Activated CD8-positive, alpha-beta memory T cell treated with anti-CD3 and anti-CD28 coated beads, Interleukin-2, amount 50 U/mL, for 48 hours (primary cell): Measurements from ENCODE around the gene JARID2.

Source experiments
- DNase-seq: peaks from one replicate; pipeline ENCODE4 v3.0.0-alpha.2; 2020

JARID2 gene

DNA sequence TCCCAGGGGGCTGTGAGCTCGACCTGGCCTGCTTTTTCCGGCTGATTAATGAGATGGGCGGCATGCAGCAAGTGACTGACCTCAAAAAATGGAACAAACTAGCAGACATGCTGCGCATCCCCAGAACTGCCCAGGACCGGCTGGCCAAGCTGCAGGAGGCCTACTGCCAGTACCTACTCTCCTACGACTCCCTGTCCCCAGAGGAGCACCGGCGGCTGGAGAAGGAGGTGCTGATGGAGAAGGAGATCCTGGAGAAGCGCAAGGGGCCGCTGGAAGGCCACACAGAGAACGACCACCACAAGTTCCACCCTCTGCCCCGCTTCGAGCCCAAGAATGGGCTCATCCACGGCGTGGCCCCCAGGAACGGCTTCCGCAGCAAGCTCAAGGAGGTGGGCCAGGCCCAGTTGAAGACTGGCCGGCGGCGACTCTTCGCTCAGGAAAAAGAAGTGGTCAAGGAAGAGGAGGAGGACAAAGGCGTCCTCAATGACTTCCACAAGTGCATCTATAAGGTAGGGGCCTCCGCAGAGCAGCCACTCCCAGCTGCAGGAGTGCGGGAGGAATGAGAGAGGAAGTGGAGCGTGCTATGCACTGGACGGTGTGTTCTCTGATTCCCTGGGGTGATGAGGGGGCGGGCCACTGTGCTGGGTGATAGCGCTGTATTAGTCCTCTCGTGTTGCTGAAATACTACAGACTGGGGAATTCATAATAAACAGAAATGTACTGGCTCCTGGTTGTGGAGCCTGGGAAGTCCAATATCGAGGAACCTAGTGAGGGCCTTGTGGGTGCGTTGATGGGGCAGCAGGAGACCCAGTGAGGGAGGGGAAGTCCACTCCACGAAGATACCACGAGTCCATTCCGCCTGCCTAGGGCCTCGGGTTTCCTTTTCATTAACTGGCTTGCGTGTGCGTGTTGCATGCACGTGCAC is 255.3 kb downstream of the JARID2 start:
- no peak for DNase-seq

DNA sequence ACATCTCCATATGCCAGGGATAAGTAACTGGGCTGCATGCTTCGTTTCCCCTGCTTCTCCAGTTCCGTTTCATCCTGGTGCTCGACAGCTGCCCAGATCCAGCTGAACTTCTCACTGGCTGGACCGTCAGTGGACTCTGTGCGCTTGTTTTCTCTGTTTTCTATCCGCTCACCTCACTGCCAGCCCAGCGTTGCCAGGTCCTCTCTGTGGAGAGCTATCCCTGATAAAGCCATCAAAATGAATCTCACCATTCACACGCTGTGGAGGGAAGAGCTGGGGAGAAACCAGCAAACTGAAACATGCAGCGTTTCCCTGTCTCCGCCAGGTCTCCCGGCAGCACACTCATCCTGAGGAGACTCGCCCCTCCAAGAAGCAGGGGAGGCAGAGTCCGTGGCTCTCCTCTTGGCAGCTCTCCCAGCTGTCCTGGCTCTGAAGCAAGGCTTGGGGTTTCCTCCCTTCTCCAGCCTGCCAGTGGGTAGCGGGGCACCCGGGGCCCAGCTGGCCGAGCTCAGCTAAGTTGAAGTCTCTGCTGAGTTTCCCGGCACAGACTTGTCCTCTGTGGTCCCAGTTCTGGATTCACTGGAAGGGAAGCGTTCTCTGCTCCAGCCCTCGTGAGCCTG is 256.1 kb downstream of the JARID2 start:
- no peak for DNase-seq

DNA sequence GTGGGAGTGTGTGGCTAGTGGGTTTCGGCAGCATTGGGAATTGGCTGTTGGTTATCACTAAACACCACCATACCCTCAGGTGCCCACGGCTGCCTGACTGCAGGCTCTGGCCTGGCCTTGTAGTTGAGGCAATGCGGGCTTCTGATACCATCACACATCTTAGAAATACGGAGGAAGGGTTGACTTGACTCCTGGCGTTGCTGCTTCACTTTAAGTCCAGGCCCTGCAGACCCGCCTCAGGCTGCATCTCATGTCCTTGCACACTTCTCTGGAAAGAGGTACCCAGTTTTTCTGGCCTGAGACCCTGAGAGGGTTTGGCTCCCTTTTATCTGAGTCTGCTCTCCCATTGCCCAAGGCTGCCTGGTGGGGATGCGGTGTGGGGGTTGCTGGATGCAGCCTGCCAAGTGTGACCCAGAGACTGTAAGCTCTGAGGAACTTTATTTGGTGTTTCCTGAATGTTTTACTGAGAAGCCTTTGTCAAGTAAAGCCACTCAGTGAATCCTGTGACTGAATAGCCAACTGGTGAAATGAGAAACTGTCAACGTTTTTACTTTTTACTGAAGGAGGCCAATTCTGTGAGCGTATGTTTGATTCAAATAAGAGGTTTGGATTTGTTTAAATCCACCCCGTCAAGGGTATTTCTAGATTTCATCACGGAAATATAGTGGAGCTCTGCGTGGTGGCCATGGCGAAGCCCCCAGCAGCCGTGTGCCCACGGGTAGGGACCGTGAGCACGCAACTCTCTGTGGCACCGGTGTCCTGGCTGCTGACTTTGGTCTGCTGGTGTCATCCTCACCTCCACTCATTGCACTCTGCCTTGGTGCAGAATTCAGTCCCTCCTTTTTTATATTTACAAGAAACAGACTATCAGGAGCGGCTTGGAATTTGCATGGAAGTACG is 256.8 kb downstream of the JARID2 start:
- no peak for DNase-seq

DNA sequence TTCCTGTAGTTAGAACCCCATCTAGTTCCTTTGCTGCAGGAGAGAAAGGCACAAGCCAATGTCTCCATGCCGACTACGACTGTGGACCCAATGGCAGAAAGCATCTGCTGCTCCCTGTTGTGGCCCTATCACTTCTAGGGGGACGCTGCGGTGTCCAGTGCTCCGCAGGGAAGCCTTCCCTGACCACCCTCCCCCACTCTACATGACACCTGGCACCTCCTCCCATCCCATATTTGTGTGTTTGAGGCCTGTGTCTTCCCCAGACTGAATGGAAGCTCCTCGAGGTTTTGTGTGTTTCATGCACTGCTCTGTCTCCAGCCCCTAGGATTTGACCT is 257.4 kb downstream of the JARID2 start:
- no peak for DNase-seq

DNA sequence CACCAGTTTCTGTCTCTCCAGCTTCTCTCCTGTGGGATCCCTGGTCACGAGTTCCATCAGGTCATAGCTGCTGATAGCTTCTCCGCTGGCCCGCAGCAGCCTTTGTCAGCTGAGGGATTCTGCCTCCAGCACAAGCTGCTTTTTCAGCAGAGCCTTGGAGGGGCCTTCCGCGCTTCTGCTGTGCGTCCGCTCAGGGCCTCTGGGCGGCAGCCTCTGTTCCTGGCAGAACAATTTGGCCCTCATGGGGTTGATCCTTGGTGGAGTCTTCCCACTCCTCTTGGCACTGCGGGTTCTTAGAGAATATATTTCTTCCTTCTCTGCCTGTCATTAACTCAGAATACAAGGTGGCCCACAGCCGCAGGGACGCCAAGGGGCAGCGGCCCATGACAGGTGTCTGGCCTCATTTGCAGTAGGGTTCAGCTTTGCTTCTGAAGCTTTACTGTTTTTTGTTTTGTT is 258.2 kb downstream of the JARID2 start:
- no peak for DNase-seq

DNA sequence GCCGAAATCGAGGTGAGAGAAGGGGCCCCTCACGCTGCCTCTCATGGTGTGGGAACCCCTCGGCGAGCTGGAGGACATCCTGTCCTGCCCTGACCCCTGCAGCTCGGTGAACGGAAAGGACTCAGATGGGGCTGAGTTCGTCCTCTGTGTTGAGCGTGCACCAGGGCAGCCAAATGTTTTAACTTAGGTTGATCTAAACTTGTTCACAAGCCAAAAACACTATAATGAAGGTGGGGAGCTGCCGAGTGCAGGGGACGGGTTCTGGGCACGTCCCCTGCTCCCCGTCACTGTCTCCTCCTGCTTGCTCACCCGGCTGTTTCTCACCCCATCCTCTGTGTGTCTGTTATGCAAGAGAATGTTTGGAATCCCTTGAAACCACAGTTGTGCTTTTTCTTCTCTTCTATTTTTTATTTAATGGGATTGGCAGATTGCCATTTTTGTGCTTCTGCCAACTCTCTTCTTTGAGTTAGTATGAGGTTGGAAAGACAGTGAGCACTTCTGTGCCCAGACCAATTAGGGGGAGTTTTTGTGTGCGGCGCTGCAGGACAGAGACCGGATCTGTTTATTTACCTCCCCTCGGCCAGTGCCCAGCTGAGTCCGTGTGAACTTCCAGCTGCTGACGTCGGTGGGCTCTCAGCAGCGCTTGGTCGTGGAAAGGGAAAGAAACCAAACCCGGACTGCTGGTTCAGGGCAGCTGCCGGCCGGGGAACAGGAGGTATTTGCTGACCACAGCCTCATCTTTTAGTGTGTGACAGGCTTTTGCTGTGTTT is 258.9 kb downstream of the JARID2 start:
- no peak for DNase-seq

DNA sequence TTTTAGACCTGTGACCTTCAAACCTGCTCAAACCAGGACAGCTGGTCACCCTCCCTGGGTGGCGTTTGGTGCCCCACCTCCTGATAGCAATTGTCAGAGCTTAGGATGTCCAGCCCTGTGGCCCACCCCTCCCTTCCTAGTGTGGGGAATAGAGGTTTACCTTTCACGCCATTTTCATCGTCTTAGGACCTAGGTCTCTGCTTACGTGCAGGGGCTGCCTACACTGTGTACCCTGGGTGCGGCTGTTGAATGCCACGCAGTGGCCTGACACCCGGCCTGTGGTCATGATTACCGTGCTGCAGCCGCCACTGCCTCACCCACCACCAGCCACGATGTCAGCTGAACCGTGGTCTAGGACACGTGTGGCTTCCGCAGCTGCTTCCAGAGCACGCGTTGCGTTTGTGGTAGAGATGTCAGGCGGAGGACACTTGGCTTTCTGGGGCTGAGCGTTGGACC is 259.6 kb downstream of the JARID2 start:
- DNase-seq: no peak

DNA sequence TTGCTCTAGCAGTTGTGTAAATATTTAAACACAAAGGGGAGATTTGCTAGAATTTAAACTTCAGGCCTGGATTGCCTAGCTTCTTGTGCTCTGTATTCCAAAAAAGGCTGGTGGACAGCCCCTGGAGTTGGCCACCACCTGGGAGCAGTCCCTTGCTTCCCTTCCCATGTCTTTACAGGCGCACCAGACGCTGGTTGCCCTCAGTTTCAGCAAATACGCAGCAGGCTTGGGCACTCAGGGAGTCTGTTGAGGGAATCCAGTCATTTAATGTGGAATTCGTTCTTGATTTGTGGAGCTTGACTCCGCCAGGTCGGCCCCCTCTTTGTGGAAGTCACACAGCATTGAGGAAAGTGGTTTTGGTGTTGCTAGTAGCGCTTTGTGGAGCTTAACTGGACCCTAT is 260.2 kb downstream of the JARID2 start:
- no peak for DNase-seq

DNA sequence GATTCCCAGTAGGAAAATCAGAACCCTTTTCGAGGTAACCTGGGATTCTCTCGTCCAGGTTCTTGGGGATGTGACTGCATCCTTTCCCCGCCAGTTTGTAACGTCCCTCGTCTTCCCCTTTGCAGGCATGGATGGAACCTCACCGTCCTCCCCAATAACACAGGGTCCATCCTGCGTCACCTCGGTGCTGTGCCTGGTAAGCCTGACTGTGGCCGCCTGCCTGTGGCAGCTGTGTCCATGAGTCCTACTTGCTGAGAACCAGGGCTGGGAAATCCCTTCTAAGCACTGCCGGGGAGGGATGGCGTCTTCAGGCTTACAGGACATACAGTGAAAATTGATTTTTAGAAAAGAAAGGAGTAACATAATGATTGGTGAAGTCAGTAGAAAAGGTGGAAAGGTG is 261.4 kb downstream of the JARID2 start:
- no peak for DNase-seq

DNA sequence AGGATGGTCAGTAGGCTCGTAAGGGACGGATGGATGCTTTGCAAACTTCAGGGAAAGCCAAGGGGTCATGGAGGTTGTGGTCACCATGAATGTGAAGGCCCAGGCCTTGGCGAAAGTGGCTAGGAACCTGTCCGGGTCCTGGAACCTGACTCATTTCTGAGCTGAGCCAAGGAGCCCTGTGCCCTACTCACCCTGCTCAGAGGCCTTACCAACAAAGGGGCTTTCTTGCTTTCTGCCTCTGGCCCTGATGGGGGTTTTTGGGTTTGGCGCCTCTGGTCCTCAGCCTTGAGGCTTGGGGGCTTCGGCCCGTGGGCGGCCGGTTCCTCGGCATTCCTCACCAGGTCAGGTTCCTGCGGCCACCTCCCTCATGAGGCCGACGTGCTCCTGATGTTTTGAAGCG is 261.9 kb downstream of the JARID2 start:
- DNase-seq: no peak

DNA sequence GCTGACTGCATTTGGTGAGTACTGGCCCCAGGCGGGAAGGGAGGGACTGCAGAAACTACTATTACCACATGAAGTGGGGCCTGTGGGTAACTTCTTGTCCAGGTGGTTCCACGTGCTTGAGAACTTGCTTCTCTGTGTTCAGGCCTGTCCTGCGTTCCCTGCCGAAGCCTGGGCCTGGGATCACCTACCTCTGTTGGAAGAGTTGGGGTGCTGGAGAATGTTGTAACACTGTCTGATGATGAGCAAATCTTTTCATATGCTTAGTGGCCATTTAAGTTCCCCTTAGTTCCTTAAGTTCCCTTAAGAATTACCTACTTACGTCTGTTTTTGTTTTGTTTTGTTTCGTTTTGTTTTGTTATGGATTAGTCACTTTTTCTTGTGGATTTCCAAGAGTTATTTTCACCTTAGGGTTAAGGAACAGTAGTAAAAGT is 262.6 kb downstream of the JARID2 start:
- DNase-seq: no peak

DNA sequence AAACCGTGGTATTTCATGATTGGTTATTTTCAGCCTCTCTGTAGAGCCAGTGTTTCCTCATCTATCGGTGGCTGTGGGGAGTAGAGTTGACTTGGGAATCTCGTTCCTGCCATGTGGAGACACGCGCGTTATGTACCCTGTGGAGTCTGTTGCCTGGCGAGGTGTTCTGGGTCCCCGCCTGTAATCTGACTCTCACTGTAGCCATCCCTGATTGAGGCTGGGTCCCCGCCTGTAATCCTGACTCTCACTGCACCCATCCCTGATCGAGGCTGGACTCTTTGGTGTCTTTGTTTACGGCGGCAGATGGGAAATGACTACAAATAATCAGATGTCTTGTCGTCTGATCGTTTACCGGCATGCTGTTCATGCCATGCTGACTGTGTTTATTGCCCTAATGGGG is 263.1 kb downstream of the JARID2 start:
- no peak for DNase-seq

DNA sequence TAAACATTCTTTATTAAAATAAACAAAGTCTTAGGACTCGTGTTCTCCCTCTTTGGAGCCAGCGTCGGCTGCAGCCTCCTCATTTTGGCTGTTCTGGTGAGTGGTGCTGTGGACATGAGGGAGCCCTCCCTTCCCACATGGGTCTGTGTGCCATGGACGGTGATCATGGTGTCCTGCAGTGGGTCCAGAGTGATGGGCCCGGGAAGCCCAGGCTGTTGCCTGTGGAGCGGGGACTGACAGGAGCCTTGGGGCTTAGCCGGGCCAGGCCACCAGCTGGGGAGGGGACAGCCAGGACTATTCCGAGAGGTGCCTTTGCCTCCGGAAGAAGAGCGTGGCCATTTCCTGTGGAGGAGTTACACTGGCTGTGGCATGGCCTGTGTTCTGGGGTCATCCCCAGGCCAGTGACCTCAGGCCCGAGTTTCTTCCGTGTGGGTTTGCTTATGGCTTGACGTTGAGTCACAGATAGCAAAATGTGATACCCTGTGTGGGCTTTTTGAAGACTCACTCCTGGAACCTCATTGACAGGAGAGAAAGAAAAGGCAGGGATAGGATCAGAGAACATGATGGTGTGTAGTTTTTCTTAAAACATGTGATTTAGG is 263.6 kb downstream of the JARID2 start:
- no peak for DNase-seq

DNA sequence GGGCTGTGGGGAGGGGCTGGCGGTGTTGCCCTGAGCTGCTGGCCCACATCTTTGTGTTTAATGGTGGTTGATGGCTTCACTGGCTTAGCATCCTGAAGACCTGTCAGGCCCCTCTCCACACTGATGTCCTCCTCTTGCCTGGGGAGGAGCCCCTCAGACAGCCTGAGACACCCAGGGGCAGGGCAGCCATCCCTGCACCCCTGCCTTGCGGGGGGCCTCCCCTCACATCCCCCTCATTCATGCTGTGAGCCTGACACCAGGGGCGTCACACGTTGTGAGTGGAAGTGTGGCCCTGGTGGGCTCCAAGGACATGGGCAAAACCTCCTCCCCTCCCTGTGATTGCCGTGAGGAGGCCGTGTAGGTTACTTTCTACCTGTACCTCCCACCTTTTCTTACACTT is 264.3 kb downstream of the JARID2 start:
- no peak for DNase-seq

DNA sequence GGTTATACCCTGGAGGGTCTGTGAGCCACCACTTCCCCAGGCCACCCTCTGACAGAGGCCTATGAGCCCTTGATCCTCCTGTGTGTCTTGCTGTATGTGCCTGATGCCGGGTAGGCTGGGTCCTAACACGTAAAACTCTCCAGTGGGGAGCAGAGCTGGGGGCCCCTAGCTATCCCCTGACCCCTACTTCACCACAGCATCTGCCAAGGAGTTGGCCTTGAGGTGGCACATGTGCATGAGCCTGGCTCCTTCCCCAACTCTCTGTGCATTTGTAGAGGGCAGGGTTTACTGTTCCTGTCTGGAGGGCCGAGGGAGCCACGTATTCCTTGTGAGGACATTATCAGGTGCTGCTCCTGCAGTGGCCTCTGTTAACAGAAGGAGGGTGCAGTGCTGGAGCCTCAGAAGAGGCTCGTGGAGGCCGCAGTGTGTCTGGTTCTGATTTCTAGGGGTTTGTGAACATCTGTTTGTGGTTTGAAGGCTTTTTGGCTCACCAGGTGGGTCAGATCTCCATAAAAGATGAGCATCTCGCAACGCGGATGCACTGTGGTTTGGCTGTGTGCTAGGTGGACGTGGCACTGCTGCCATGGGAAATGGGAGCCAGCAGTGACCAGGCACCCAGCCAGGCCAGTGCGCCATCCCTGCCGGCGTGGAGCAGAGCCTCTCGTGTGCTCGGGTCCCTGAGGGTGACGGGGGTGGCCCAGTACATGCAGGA is 264.8 kb downstream of the JARID2 start:
- no peak for DNase-seq

DNA sequence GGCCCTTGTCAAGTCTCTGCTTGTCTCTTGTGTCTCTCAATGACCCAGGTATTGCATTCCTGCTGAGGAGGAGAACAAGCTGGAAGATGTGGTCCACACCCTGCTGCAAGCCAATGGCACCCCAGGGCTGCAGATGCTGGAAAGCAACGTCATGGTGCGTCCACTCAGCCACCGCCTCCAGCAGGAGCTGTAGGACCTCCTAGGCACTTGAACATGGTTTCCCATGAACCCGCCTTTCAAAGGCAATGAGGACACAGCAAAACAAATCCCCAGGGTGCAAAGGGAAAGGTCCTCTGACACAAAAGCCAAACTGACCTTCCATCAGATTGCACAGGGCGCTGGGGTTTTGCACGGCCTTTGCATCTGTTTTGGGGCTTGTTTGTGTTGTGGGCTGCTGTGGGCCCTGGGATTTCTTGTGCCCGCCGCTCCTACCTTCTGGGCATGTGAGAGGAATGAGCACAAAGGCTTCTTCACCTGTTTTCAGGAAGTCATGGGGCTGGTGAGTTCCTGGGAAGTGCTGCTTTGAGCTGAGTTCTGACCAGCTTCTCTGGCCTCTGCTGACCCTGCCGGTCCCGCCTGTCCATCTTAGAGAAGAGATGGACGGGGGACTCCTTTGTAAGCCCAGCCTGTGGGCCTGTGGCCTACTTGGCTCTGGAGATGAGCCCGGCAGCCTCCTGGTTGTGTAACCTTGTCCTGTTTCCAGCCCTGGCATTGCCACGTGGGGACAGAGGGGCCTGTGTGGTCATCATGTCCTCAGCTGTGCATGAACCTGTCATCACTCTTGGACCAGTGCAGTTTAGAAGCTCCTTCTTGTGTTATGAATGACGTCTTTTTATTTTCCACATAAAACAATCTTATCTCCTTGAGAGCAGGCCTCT is 265.6 kb downstream of the JARID2 start:
- no peak for DNase-seq

DNA sequence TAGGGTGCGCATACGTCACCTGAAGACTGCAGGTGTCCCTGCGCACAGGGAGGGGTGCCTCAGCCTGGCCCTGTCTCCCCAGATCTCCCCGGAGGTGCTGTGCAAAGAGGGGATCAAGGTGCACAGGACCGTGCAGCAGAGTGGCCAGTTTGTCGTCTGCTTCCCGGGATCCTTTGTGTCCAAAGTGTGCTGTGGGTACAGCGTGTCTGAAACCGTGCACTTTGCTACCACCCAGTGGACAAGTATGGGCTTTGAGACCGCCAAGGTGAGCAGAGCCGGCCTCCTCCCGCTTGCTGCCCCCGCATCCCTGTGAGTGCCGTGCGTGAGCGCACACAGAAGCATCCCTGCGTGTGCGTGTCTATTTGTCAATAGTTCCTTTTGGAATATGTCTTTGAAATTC is 266.3 kb downstream of the JARID2 start:
- DNase-seq: no peak

DNA sequence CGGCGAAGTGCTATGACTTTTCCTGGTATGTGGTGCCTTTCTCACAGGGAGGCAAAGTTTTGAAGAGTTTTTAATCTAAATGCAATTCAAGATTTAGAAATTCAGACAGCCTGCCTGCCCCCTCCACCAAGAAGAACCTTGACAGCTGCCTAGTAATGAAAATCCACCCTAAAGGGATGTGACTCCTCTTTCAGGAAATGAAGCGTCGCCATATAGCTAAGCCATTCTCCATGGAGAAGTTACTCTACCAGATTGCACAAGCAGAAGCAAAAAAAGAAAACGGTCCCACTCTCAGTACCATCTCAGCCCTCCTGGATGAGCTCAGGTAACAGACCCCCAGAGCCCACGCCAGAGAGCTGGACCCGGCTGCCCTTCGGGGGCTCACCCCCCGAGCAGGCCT is 266.9 kb downstream of the JARID2 start:
- DNase-seq: no peak

DNA sequence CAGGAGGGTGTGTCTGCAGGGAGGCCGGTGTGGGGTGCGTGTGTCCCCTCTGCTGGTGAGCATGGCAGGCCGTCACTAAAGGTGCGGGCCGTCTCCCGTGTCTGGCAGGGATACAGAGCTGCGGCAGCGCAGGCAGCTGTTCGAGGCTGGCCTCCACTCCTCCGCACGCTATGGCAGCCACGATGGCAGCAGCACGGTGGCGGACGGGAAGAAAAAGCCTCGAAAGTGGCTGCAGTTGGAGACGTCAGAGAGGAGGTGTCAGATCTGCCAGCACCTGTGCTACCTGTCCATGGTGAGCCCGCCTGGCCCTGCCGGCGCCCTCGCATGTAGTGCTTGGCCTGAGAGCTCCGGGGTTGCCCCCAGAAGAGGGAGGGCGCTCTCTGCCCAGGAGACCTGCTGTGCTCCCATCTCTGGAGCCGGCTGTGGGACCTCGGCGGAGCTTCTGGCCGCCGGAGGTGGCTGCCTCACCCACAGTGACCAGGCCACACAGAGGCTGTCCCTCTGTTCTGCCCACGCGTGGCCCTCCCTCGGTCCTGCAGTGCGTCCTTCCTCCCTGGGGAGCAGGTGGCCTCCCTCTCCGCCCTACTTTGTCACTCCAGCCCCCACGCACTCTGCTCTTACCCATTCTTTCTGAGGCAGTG is 267.4 kb downstream of the JARID2 start:
- DNase-seq: no peak
